SK-N-SH treated with all-trans-retinoic acid at 6 μM for 48 hours (cell line): ENCODE data around the gene PCDHA13.
"Not testable (repeated sequence)": the region's sequence is repeated elsewhere in the genome, so short reads cannot be mapped to it uniquely, and the experiment has no call there.

Experiments
- ARNTL ChIP-seq: fragments of 450-650 bp; formaldehyde crosslinking; IDR thresholded peaks from 2 replicates; pipeline ENCODE4 v1.5.0; 2020; ENCODE audit warnings: low read depth, mild to moderate bottlenecking, moderate library complexity, borderline replicate concordance
- BACH2 ChIP-seq: fragments of 250-450 bp; sonication (Bioruptor Pico); IDR thresholded peaks from 2 replicates; pipeline ENCODE4 v1.9.0; 2021; ENCODE audit warnings: mild to moderate bottlenecking, borderline replicate concordance
- CREB5 ChIP-seq: fragments of 250-450 bp; sonication (Bioruptor Pico); IDR thresholded peaks from 2 replicates; pipeline ENCODE4 v1.5.1; 2020; ENCODE audit warnings: low read depth, mild to moderate bottlenecking, moderate library complexity
- CSDC2 ChIP-seq: fragments of 250-450 bp; sonication (Bioruptor Pico); IDR thresholded peaks from 2 replicates; pipeline ENCODE4 v1.5.0; 2020; ENCODE audit warnings: mild to moderate bottlenecking, moderate library complexity
- OSR1 ChIP-seq: fragments of 250-450 bp; sonication (Bioruptor Pico); IDR thresholded peaks from 2 replicates; pipeline ENCODE4 v1.8.0; 2022; ENCODE audit warnings: moderate library complexity, mild to moderate bottlenecking, inconsistent platforms
- PATZ1 ChIP-seq: fragments of 250-450 bp; sonication (Bioruptor Pico); IDR thresholded peaks from 2 replicates; pipeline ENCODE4 v1.8.0; 2020; ENCODE audit warnings: mild to moderate bottlenecking, moderate library complexity, borderline replicate concordance
- POU6F1 ChIP-seq: fragments of 250-450 bp; sonication (Bioruptor Pico); IDR thresholded peaks from 2 replicates; pipeline ENCODE4 v1.8.0; 2021; ENCODE audit warnings: low read depth, mild to moderate bottlenecking, moderate library complexity, borderline replicate concordance
- RARB ChIP-seq: fragments of 250-450 bp; sonication (Bioruptor Pico); IDR thresholded peaks from 2 replicates; pipeline ENCODE4 v1.8.0; 2021; ENCODE audit warnings: mild to moderate bottlenecking, moderate library complexity
- ZC3H10 ChIP-seq: fragments of 250-450 bp; sonication (Bioruptor Pico); IDR thresholded peaks from 2 replicates; pipeline ENCODE4 v1.5.1; 2021; ENCODE audit warnings: mild to moderate bottlenecking, moderate library complexity
- ZFP3 ChIP-seq: fragments of 250-450 bp; sonication (Bioruptor Pico); IDR thresholded peaks from 2 replicates; pipeline ENCODE4 v1.5.0; 2020; ENCODE audit warnings: mild to moderate bottlenecking, moderate library complexity
- ZFP30 ChIP-seq: fragments of 450-650 bp; formaldehyde crosslinking; IDR thresholded peaks from 2 replicates; pipeline ENCODE4 v1.5.0; 2022; ENCODE audit warnings: mild to moderate bottlenecking, moderate library complexity
- ZNF8 ChIP-seq: fragments of 450-650 bp; formaldehyde crosslinking; IDR thresholded peaks from 2 replicates; pipeline ENCODE4 v1.5.0; 2020; ENCODE audit warnings: mild to moderate bottlenecking, moderate library complexity

- not testable (repeated sequence) for TF ChIP-seq ARNTL; ZFP30 (CRISPR knock-in tag); CREB5; ZFP3 (CRISPR knock-in tag); ZNF8 (CRISPR knock-in tag); OSR1 (CRISPR knock-in tag); CSDC2 (CRISPR knock-in tag); PATZ1; POU6F1 (CRISPR knock-in tag); RARB (CRISPR knock-in tag); BACH2 (CRISPR knock-in tag); ZC3H10 (CRISPR knock-in tag)
Observed at GRCh38 chr5:140876541-140877261, 5.2 kb upstream of the PCDHA13 start.
